AG09319 (cell line): ENCODE measurements around the gene FARP1.

Source experiments
- DNase-seq: peaks from one replicate; pipeline ENCODE4 v3.0.0-alpha.2; 2010; ENCODE audit warnings: low read depth; ENCODE audit errors: extremely low read depth
- CTCF ChIP-seq: IDR thresholded peaks from 2 replicates; pipeline ENCODE4 v1.5.1; 2011; ENCODE audit warnings: low read depth, mild to moderate bottlenecking, inconsistent platforms, low read length, moderate library complexity

FARP1 gene

GRCh38 chr13:98474292-98474691 lies 331.4 kb downstream of the FARP1 start:
- DNase-seq: no peak
- no peak for TF ChIP-seq CTCF

DNA sequence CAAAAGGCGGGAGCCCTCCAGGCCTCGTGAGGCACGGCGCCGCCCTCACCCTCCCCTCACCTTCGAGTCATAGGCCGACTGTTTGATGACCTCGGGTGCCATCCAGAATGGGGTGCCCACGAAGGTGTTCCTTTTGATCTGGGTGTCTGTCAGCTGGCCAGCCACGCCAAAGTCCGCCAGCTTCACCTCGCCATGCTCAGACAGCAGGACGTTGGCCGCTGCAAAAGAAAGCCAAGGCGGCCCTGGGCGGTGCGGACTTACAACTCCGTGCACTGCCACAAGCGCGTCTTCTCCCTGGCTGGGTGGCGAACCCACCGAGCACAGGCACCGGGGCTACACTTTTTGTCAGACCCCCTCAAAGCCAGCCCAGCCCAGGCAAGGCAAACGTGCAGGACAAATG lies 331.9 kb downstream of the FARP1 start:
- no peak for TF ChIP-seq CTCF

GRCh38 chr13:98475522-98475921 lies 332.6 kb downstream of the FARP1 start:
- no peak for TF ChIP-seq CTCF
- DNase-seq: no peak

More for the DNA sequence above, 331.9 kb downstream of the FARP1 start:
- no peak for DNase-seq

DNA sequence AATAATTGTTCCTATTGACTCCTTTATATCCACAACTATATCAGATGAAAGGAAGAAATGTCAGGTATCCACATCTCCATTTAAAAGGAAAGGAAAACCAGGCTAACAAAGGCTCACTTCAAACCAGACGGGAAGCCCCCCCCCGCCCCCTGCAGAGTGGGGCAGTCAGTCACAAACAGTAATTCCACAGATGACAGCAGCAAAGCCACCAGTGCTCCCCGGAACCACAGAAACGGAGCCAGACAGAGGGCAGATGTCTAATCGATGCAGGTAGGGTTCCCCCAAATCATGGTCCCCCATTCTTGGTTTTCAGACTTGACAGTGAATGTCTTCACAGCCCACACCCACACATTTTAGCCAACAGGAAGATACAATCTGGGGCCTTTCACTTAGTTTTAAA lies 333.2 kb downstream of the FARP1 start:
- no peak for DNase-seq
- TF ChIP-seq CTCF: no peak

DNA sequence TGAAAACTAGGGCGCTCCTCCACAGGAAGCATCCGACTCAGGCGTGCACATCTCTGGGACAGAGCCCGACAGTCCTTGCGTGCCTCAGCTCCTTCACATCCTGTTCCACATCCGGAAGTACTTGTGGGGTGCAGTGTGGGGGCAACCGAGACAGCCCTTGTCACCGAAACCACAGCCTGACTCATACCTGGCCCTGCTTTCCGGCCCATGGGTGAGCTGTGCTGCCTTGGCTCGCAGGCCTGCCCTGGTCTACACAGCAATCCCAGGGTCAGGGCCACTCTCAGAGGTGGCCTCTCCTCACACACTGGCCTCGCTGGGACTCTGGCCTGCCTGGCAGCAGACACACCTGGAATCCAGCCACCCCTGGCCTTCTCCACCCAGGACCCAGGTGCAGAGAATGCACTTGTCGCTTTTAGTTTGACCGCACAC lies 333.7 kb downstream of the FARP1 start:
- TF ChIP-seq CTCF: no peak
- no peak for DNase-seq

- DNase-seq: no peak
- no peak for TF ChIP-seq CTCF
These were observed 335.6 kb downstream of the FARP1 start for GRCh38 chr13:98478189-98479129.

GRCh38 chr13:98479496-98480003 lies 336.7 kb downstream of the FARP1 start:
- DNase-seq: no peak
- no peak for TF ChIP-seq CTCF
